Endothelial cell of umbilical vein (primary cell): ENCODE measurements around the gene TSACC. TPM values are rescaled to one million over a fixed set of nuclear protein-coding genes. Genes with fewer than 3 reads are reported as not detected.
"Not testable (repeated sequence)": the region's sequence is repeated elsewhere in the genome, so short reads cannot be mapped to it uniquely, and the experiment has no call there.

Source experiments
- BruUV-seq: library from RNA; stranded (reverse); fragments of 400-500 nt; replicated peaks from 2 replicates; lab custom pipeline; 2021; lab: Mats Ljungman, UMichigan
- CTCF ChIA-PET: fragments of 300-600, 350-600 bp; sonication (Branson Sonifier 250); formaldehyde crosslinking; loops from one replicate; lab custom pipeline; 2021; ENCODE audit warnings: antibody characterized with exemption, inconsistent platforms; lab: Charles Lee
- POLR2A ChIA-PET: fragments of 300-600, 350-600 bp; sonication (Branson Sonifier 250); formaldehyde crosslinking; loops from one replicate; lab custom pipeline; 2021; ENCODE audit warnings: antibody characterized with exemption, inconsistent platforms; lab: Charles Lee
- DNase-seq: peaks from one replicate; pipeline ENCODE4 v3.0.0-alpha.2; 2011; ENCODE audit warnings: low read depth, low spot score
- FAIRE-seq: peaks from 2 replicates; lab custom pipeline; 2011; peaks lifted over from hg19 to GRCh38; lab: Jason Lieb, UNC
- H2AFZ ChIP-seq: 2 replicates; pipeline ENCODE4 v1.6.0; 2012; ENCODE audit warnings: low read depth, low read length, control low read depth, inconsistent platforms
- H3K27ac ChIP-seq: 2 replicates; pipeline ENCODE4 v1.5.1; 2011; ENCODE audit warnings: low read depth, mild to moderate bottlenecking, control low read depth, low read length, moderate library complexity; ENCODE audit not compliant: insufficient read depth
- H3K27me3 ChIP-seq, 2 experiments: 2 replicates each; pipeline versions ENCODE4 v1.6.0 to v1.6.1; 2011; ENCODE audit warnings: low read length in 2 of 2, mixed read lengths in 1 of 2; ENCODE audit not compliant: control insufficient read depth in 2 of 2, insufficient read depth in 2 of 2
- H3K36me3 ChIP-seq, 2 experiments: 2 replicates in 1 of 2; 3 replicates in 1 of 2; pipeline ENCODE4 v1.5.1; 2011; ENCODE audit warnings: low read length in 2 of 2, mild to moderate bottlenecking in 1 of 2, moderate library complexity in 1 of 2; ENCODE audit not compliant: control insufficient read depth in 2 of 2, insufficient read depth in 2 of 2; ENCODE audit errors: extremely low read depth in 1 of 2
- H3K4me1 ChIP-seq: 3 replicates; pipeline ENCODE4 v1.5.1; 2011; ENCODE audit warnings: mild to moderate bottlenecking, low read length; ENCODE audit not compliant: control insufficient read depth, insufficient read depth; ENCODE audit errors: extremely low read depth
- H3K4me2 ChIP-seq: 2 replicates; pipeline ENCODE4 v1.6.1; 2011; ENCODE audit warnings: low read length, control low read depth, mixed read lengths; ENCODE audit not compliant: insufficient read depth
- H3K4me3 ChIP-seq, 3 experiments: fragments of 200-600 bp in 1 of 3; sonication (generic), shearing (Covaris generic) in 1 of 3; replicated peaks in 1 of 3; 2 replicates each; pipeline ENCODE4 v1.5.1; 2011 to 2016; ENCODE audit warnings: control low read depth in 3 of 3, low read length in 3 of 3, mild to moderate bottlenecking in 2 of 3, inconsistent platforms in 1 of 3, low read depth in 1 of 3, moderate library complexity in 1 of 3; ENCODE audit not compliant: insufficient read depth in 1 of 3
- H3K79me2 ChIP-seq: 2 replicates; pipeline ENCODE4 v1.6.0; 2012; ENCODE audit warnings: low read length, inconsistent platforms; ENCODE audit not compliant: control insufficient read depth, insufficient read depth
- H3K9ac ChIP-seq: replicated peaks from 2 replicates; pipeline ENCODE3; 2011; ENCODE audit warnings: low read length, control low read depth; ENCODE audit not compliant: insufficient read depth; ENCODE audit errors: extremely low read depth
- H3K9me1 ChIP-seq: replicated peaks from 3 replicates; pipeline ENCODE4 v1.6.0; 2011; ENCODE audit warnings: mild to moderate bottlenecking, low read length; ENCODE audit not compliant: control insufficient read depth, insufficient read depth; ENCODE audit errors: extremely low read depth
- H3K9me3 ChIP-seq: replicated peaks from 2 replicates; pipeline ENCODE4 v1.5.1; 2012; ENCODE audit warnings: low read length, inconsistent platforms; ENCODE audit not compliant: control insufficient read depth, insufficient read depth
- H4K20me1 ChIP-seq: replicated peaks from 2 replicates; pipeline ENCODE3; 2011; ENCODE audit warnings: mild to moderate bottlenecking, low read length; ENCODE audit not compliant: control insufficient read depth, insufficient read depth; ENCODE audit errors: extremely low read depth
- EZH2 ChIP-seq: IDR thresholded peaks from 2 replicates; pipeline ENCODE4 v1.6.1; 2012; ENCODE audit warnings: borderline replicate concordance, low read depth, mild to moderate bottlenecking, moderate library complexity, low read length, inconsistent platforms; ENCODE audit not compliant: severe bottlenecking
- FOS ChIP-seq: IDR thresholded peaks from 2 replicates; pipeline ENCODE4 v1.6.1; 2011; ENCODE audit warnings: mild to moderate bottlenecking, low read length, moderate library complexity, borderline replicate concordance; ENCODE audit not compliant: insufficient read depth
- GATA2 ChIP-seq: IDR thresholded peaks from 2 replicates; pipeline ENCODE4 v1.7.0; 2011; ENCODE audit warnings: low read depth, mild to moderate bottlenecking, moderate library complexity, mixed read lengths, low read length; ENCODE audit not compliant: insufficient read length, insufficient read depth
- JUN ChIP-seq: IDR thresholded peaks from 2 replicates; pipeline ENCODE4 v1.6.1; 2011; ENCODE audit warnings: borderline replicate concordance, low read depth; ENCODE audit not compliant: insufficient read length, insufficient read depth
- MAX ChIP-seq: IDR thresholded peaks from 2 replicates; pipeline ENCODE4 v1.6.1; 2011; ENCODE audit not compliant: insufficient read depth, insufficient read length
- MYC ChIP-seq: IDR thresholded peaks from one replicate; pipeline ENCODE4 v1.6.1; 2011; ENCODE audit warnings: mild to moderate bottlenecking, low read depth, low read length
- POLR2A ChIP-seq: IDR thresholded peaks from 2 replicates; pipeline ENCODE4 v1.6.1; 2012; ENCODE audit warnings: low read depth, mild to moderate bottlenecking, control low read depth, low read length
- POLR2AphosphoS5 ChIP-seq: IDR thresholded peaks from 2 replicates; pipeline ENCODE4 v1.6.1; 2012; ENCODE audit warnings: low read depth, mild to moderate bottlenecking, control low read depth, low read length, moderate library complexity; ENCODE audit not compliant: insufficient read depth
- dilution Hi-C: fragments of 300-500 bp; cut with MboI; formaldehyde crosslinking; loops from one replicate; pipeline ENCODE4 v1.15.0; 2019; ENCODE audit warnings: low sequenced_read_pairs; ENCODE audit not compliant: extremely low pct_ligation_motif_present
- intact Hi-C: fragments of 100-400 bp; cut with micrococcal nuclease; formaldehyde crosslinking; loops from one replicate; pipeline ENCODE4 v1.10.0; 2022
- polyA plus RNA-seq, 4 experiments: library from polyadenylated mRNA; depleted of rRNA in 3 of 4; stranded (reverse) in 3 of 4; unstranded in 1 of 4; fragments of >200 nt; gene quantifications; 2 replicates each; pipeline versions ENCODE4 v1.2.1 to v1.2.3, GENCODE V29; 2011 to 2012; ENCODE audit warnings: missing spikeins in 1 of 4
- total RNA-seq: library from RNA; stranded (reverse); gene quantifications from 2 replicates; pipeline ENCODE4 v1.2.3, GENCODE V29; 2021
- TF ChIP-seq, protein P1 (sequence below), 2 donors: IDR thresholded peaks; 1 replicate in 1 of 2; 2 replicates in 1 of 2; pipeline ENCODE4 v1.5.1; 2011; ENCODE audit warnings: low read length in 2 of 2, mild to moderate bottlenecking in 2 of 2, moderate library complexity in 2 of 2, control low read depth in 1 of 2, inconsistent platforms in 1 of 2, low read depth in 1 of 2; ENCODE audit not compliant: insufficient read depth in 1 of 2; ENCODE audit errors: extremely low read depth in 1 of 2

Gene TSACC
- total and polyA plus RNA-seq, 2 donors (not counting 3 experiments of a cell fraction or from before 2014, with no cell fraction given): 0.69 to 0.94 TPM

DNA sequence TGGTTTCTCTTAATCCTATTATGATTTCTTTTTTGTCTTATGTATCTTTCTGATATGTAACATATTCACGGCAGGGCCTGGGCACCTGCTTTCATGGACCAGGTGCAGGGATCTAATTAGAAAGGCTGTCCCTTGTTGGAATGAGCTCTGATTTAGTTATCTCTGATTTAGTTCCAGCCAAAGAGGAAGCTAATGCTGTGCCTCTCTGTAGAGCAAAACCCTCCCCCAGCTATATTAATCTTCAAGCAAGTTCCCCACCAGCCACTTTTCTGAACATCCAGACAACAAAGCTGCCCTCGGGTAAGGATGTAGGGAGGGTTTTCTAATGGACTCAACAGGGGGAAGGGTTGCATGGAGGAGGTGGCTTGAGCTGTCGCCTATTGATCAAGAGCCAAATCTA is 6.1 kb downstream of the TSACC start:
- no peaks in the 10 kb centered on the region for H3K4me1 ChIP-seq
- H3K9me3 ChIP-seq: no peaks in the 10 kb centered on the region
- CTCF ChIA-PET: interaction anchor here (0.7 to 2.6 kb wide), 4 partner anchors 12 to 102 kb away, joined by 3 to 8 read pairs (median 5); no protein-coding TSS in a partner anchor
- TF ChIP-seq MAX (no peak), POLR2AphosphoS5 (no peak), EZH2 (no peak), POLR2A (no peak), JUN (no peak), MYC (no peak), FOS (no peak), GATA2 (no peak)
- TF ChIP-seq, protein P1, sequence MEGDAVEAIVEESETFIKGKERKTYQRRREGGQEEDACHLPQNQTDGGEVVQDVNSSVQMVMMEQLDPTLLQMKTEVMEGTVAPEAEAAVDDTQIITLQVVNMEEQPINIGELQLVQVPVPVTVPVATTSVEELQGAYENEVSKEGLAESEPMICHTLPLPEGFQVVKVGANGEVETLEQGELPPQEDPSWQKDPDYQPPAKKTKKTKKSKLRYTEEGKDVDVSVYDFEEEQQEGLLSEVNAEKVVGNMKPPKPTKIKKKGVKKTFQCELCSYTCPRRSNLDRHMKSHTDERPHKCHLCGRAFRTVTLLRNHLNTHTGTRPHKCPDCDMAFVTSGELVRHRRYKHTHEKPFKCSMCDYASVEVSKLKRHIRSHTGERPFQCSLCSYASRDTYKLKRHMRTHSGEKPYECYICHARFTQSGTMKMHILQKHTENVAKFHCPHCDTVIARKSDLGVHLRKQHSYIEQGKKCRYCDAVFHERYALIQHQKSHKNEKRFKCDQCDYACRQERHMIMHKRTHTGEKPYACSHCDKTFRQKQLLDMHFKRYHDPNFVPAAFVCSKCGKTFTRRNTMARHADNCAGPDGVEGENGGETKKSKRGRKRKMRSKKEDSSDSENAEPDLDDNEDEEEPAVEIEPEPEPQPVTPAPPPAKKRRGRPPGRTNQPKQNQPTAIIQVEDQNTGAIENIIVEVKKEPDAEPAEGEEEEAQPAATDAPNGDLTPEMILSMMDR (IDR thresholded peaks at IDR 0.05; ENCODE audit: extremely low read depth in 1 of 2, insufficient read depth in 1 of 2, low read depth in 1 of 2, low read length in 2 of 2): no peak
- H3K4me3 ChIP-seq: no peak overlapping the region
- POLR2A ChIA-PET: no interaction called here
- no peaks in the 10 kb centered on the region for H4K20me1 ChIP-seq
- dilution Hi-C loops: no loop called here
- intact Hi-C loops: no loop called here
- H3K36me3 ChIP-seq: no peaks in the 10 kb centered on the region
- no peak overlapping the region for H3K9ac ChIP-seq
- peaks cover 20 to 29% of the 10 kb centered on the region in 2 experiments for H3K27me3 ChIP-seq
- no peak overlapping the region for H3K4me2 ChIP-seq
- no peaks in the 10 kb centered on the region for H3K9me1 ChIP-seq
- BruUV-seq: no TSS peak
- DNase-seq (no peak), FAIRE-seq (no peak)
- H3K27ac ChIP-seq: no peak overlapping the region
- H3K79me2 ChIP-seq: no peaks in the 10 kb centered on the region
- no peak overlapping the region for H2AFZ ChIP-seq

DNA sequence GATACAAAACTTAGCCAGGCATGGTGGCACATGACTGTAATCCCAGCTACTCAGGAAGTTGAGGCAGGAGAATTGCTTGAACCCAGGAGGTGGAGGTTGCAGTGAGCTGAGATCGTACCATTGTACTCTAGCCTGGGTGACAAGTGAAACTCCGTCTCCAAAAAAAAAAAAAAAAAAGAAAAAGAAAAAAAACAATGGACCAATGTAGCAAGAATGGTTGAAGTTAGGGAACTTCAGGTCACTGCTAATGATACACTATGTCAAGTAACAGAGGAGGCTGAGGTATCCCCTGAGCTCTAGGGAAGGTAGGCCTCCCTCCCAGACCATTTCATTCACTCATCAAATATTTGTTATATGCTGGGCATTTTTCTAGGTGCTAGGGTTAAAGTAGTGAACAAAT is 7.7 kb downstream of the TSACC start:
- dilution Hi-C loops, H3K36me3 ChIP-seq, DNase-seq, H3K9me3 ChIP-seq, H3K79me2 ChIP-seq, H3K4me2 ChIP-seq, FAIRE-seq, H3K4me1 ChIP-seq, H4K20me1 ChIP-seq, H3K27ac ChIP-seq, H3K9ac ChIP-seq, intact Hi-C loops, POLR2A ChIA-PET, H3K9me1 ChIP-seq, BruUV-seq, H3K4me3 ChIP-seq, H2AFZ ChIP-seq: not testable (repeated sequence)
- CTCF ChIA-PET: interaction anchor here (1.5 kb wide), 1 partner anchor 40 kb away, joined by 3 read pairs; no protein-coding TSS in a partner anchor
- peaks cover 20 to 29% of the 10 kb centered on the region in 2 experiments for H3K27me3 ChIP-seq
